ENCODE results near the gene CEACAM3.

CEACAM3 gene

GRCh38 chr19:41801792-41802211, 5.4 kb downstream of the CEACAM3 start:
- Histone ChIP-seq H3K4me2 (no peak overlapping the region), H3K79me2 (ENCODE audit: insufficient read depth, low read depth) (no peaks in the 10 kb centered on the region), H2AFZ (ENCODE audit: low read depth) (no peak overlapping the region), H4K20me1 (ENCODE audit: insufficient read depth) (no peaks in the 10 kb centered on the region), H3K4me1 (ENCODE audit: low read depth, poor library complexity, severe bottlenecking) (no peaks in the 10 kb centered on the region), H3K9ac (no peak overlapping the region), H3K36me3 (ENCODE audit: insufficient read depth) (no peaks in the 10 kb centered on the region), H3K27ac (no peak overlapping the region), H3K27me3 (ENCODE audit: insufficient read depth, low read depth) (peaks cover 80% of the 10 kb centered on the region), H3K4me3 (IDR thresholded peaks at IDR 0.05; ENCODE audit: insufficient read depth, low read depth, low read length) (no peak overlapping the region)
- no peak for TF ChIP-seq CTCF (conservative IDR thresholded peaks at IDR 0.05; ENCODE audit: low read depth, low read length)

GRCh38 chr19:41802770-41803169, 6.4 kb downstream of the CEACAM3 start:
- Histone ChIP-seq H3K27ac (no peak overlapping the region), H3K27me3 (ENCODE audit: insufficient read depth, low read depth) (peaks cover 84% of the 10 kb centered on the region), H2AFZ (ENCODE audit: low read depth) (no peak overlapping the region), H3K36me3 (ENCODE audit: insufficient read depth) (no peaks in the 10 kb centered on the region), H3K4me1 (ENCODE audit: low read depth, poor library complexity, severe bottlenecking) (no peaks in the 10 kb centered on the region), H3K4me2 (no peak overlapping the region), H3K79me2 (ENCODE audit: insufficient read depth, low read depth) (no peaks in the 10 kb centered on the region), H4K20me1 (ENCODE audit: insufficient read depth) (no peaks in the 10 kb centered on the region), H3K9ac (no peak overlapping the region), H3K4me3 (IDR thresholded peaks at IDR 0.05; ENCODE audit: insufficient read depth, low read depth, low read length) (no peak overlapping the region)
- no peak for TF ChIP-seq CTCF (conservative IDR thresholded peaks at IDR 0.05; ENCODE audit: low read depth, low read length)

- H3K4me1 ChIP-seq (ENCODE audit: low read depth, poor library complexity, severe bottlenecking), result no peaks in the 10 kb centered on the region
- peaks cover 83% of the 10 kb centered on the region for H3K27me3 ChIP-seq (ENCODE audit: insufficient read depth, low read depth)
- no peak overlapping the region for H3K4me2 ChIP-seq
Observed at GRCh38 chr19:41804336-41804735, 7.9 kb downstream of the CEACAM3 start.

GRCh38 chr19:41807176-41807575, 10.8 kb downstream of the CEACAM3 start:
- H3K4me2 ChIP-seq, result no peak overlapping the region
- TF ChIP-seq CTCF (conservative IDR thresholded peaks at IDR 0.05; ENCODE audit: low read depth, low read length), result no peak
- no peak overlapping the region for H3K4me3 ChIP-seq (IDR thresholded peaks at IDR 0.05; ENCODE audit: insufficient read depth, low read depth, low read length)
- no peaks in the 10 kb centered on the region for H3K36me3 ChIP-seq (ENCODE audit: insufficient read depth)
- H4K20me1 ChIP-seq (ENCODE audit: insufficient read depth), result no peaks in the 10 kb centered on the region
- no peaks in the 10 kb centered on the region for H3K4me1 ChIP-seq (ENCODE audit: low read depth, poor library complexity, severe bottlenecking)
- H3K27ac ChIP-seq, result no peak overlapping the region
- H3K27me3 ChIP-seq (ENCODE audit: insufficient read depth, low read depth), result peaks cover 55% of the 10 kb centered on the region
- H3K79me2 ChIP-seq (ENCODE audit: insufficient read depth, low read depth), result no peaks in the 10 kb centered on the region
- H3K9ac ChIP-seq, result no peak overlapping the region
- no peak overlapping the region for H2AFZ ChIP-seq (ENCODE audit: low read depth)

More at GRCh38 chr19:41804336-41804735, 7.9 kb downstream of the CEACAM3 start:
- no peak for TF ChIP-seq CTCF (conservative IDR thresholded peaks at IDR 0.05; ENCODE audit: low read depth, low read length)
- Histone ChIP-seq H2AFZ (ENCODE audit: low read depth) (no peak overlapping the region), H4K20me1 (ENCODE audit: insufficient read depth) (no peaks in the 10 kb centered on the region), H3K4me3 (IDR thresholded peaks at IDR 0.05; ENCODE audit: insufficient read depth, low read depth, low read length) (no peak overlapping the region), H3K36me3 (ENCODE audit: insufficient read depth) (no peaks in the 10 kb centered on the region), H3K79me2 (ENCODE audit: insufficient read depth, low read depth) (no peaks in the 10 kb centered on the region), H3K27ac (no peak overlapping the region), H3K9ac (no peak overlapping the region)
